NCI-H146 (cell line): ENCODE data around the gene ALLC.
"Not testable (repeated sequence)": the region's sequence is repeated elsewhere in the genome, so short reads cannot be mapped to it uniquely, and the experiment has no call there.

ENCODE experiments used
- DNase-seq: peaks from one replicate; lab custom pipeline; 2025; lab: John Stamatoyannopoulos, UW

Gene ALLC

GRCh38 chr2:3657881-3658280, at the start of gene ALLC:
TSS of gene ALLC (plus strand) at chr2:3658200. CDS start at chr2:3671158, 12,958 bp downstream.
- no peak for DNase-seq

GRCh38 chr2:3608373-3609278, 49.4 kb upstream of the ALLC start:
- no peak for DNase-seq

GRCh38 chr2:3609279-3609673, 48.7 kb upstream of the ALLC start:
- peak; percentile 13 for DNase-seq

- DNase-seq: no peak
Measured at GRCh38 chr2:3610415-3610814, 47.6 kb upstream of the ALLC start.

- no peak for DNase-seq
Measured at GRCh38 chr2:3610881-3611505, 47.0 kb upstream of the ALLC start.

- no peak for DNase-seq
Measured at GRCh38 chr2:3611589-3611988, 46.4 kb upstream of the ALLC start.

GRCh38 chr2:3612639-3613523, 45.1 kb upstream of the ALLC start:
- DNase-seq: no peak

GRCh38 chr2:3613524-3613905, 44.5 kb upstream of the ALLC start:
- DNase-seq: no peak

- not testable (repeated sequence) for DNase-seq
Measured at GRCh38 chr2:3614743-3615142, 43.3 kb upstream of the ALLC start.

- not testable (repeated sequence) for DNase-seq
Measured at GRCh38 chr2:3615541-3616200, 42.3 kb upstream of the ALLC start.

- DNase-seq: not testable (repeated sequence)
Measured at GRCh38 chr2:3616435-3617197, 41.4 kb upstream of the ALLC start.

- DNase-seq: no peak
Measured at GRCh38 chr2:3617198-3617890, 40.7 kb upstream of the ALLC start.

- no peak for DNase-seq
Measured at GRCh38 chr2:3618367-3618766, 39.6 kb upstream of the ALLC start.

- no peak for DNase-seq
Measured at GRCh38 chr2:3619033-3619432, 39.0 kb upstream of the ALLC start.

GRCh38 chr2:3619661-3620060, 38.3 kb upstream of the ALLC start:
- DNase-seq: not testable (repeated sequence)

GRCh38 chr2:3620834-3621233, 37.2 kb upstream of the ALLC start:
- no peak for DNase-seq

GRCh38 chr2:3622967-3623366, 35.0 kb upstream of the ALLC start:
- no peak for DNase-seq

GRCh38 chr2:3624059-3624794, 33.8 kb upstream of the ALLC start:
- DNase-seq: no peak

GRCh38 chr2:3625186-3625585, 32.8 kb upstream of the ALLC start:
- DNase-seq: no peak
